ENCODE data around the gene TP53.

DNA sequence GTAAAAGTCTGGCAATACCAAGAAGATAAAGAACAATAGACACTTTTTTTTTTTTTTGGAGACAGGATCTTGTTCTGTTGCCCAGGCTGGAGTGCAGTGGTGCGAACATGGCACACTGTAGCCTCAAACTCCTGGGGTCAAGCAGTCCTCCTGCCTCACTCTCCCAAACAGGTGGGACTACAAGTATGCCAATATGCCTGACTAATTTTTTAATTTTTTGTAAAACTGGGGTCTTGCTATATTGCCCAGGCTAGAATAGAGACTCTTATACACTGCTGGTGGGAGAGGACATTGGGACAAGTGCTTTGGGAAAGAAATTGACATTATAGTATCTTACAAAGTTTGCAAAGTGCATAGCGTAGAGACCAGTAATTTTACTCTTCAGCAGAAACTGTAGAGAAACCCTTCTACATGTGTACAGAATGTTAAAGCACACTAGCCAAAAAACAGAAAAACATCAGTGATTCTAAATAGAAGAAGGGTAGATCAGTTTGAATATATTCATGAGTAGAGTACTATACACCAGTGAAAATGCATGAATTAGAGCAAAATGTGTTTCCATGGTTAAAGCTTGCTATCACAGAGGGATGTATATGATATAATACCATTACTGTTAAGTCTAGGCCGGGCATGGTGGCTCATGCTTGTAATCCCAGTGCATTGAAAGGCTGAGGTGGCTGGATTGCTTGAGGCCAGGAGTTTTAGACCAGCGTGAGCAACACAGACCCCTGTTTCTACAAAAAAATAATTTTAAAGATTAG lies 10.7 kb upstream of the TP53 start:
- no peak for TF ChIP-seq CTCF (IDR thresholded peaks at IDR 0.05)
- no peak for TF ChIP-seq POLR2A (IDR thresholded peaks at IDR 0.05)
